AG10803 (cell line): ENCODE measurements around the gene MAP3K20.
A peak's percentile ranks its signal among the peaks of the same experiment; 100 is the strongest.

Experiments
- DNase-seq: peaks from one replicate; pipeline ENCODE4 v3.0.0; 2010; ENCODE audit warnings: low read depth
- H3K4me3 ChIP-seq: 2 replicates; pipeline ENCODE4 v1.5.1; 2011; ENCODE audit warnings: mild to moderate bottlenecking, low read length, control low read depth
- CTCF ChIP-seq: conservative IDR thresholded peaks from 2 replicates; pipeline ENCODE4 v1.5.1; 2011; ENCODE audit warnings: mild to moderate bottlenecking, low read length, control low read depth, inconsistent platforms

Gene MAP3K20

GRCh38 chr2:173095356-173095755, 19.7 kb downstream of the MAP3K20 start:
- no peak for TF ChIP-seq CTCF

GRCh38 chr2:173099271-173099670, 23.6 kb downstream of the MAP3K20 start:
- no peak for DNase-seq
- no peak for TF ChIP-seq CTCF

More at GRCh38 chr2:173095356-173095755, 19.7 kb downstream of the MAP3K20 start:
- no peak overlapping the region for H3K4me3 ChIP-seq
- peak; percentile 20 for DNase-seq

GRCh38 chr2:173099804-173100203, 24.2 kb downstream of the MAP3K20 start:
- H3K4me3 ChIP-seq, result no peak overlapping the region
- no peak for TF ChIP-seq CTCF
- no peak for DNase-seq

More at GRCh38 chr2:173099271-173099670, 23.6 kb downstream of the MAP3K20 start:
- H3K4me3 ChIP-seq, result no peak overlapping the region

GRCh38 chr2:173101687-173102086, 26.0 kb downstream of the MAP3K20 start:
- no peak overlapping the region for H3K4me3 ChIP-seq
- peak; percentile 48 for DNase-seq
- no peak for TF ChIP-seq CTCF

- no peak overlapping the region for H3K4me3 ChIP-seq
- no peak for TF ChIP-seq CTCF
- DNase-seq, result no peak
Measured at GRCh38 chr2:173104156-173104555, 28.5 kb downstream of the MAP3K20 start.

- DNase-seq, result no peak
- no peak for TF ChIP-seq CTCF
- no peak overlapping the region for H3K4me3 ChIP-seq
Measured at GRCh38 chr2:173106959-173107628, 31.4 kb downstream of the MAP3K20 start.

GRCh38 chr2:173107629-173108022, 32.0 kb downstream of the MAP3K20 start:
- H3K4me3 ChIP-seq, result no peak overlapping the region
- TF ChIP-seq CTCF, result no peak
- DNase-seq, result no peak
